IPS-18c (cell line): ENCODE results near the gene FAM168A.

Experiments used
- H3K4me3 ChIP-seq: 2 replicates; pipeline ENCODE4 v1.7.0; 2013; ENCODE audit warnings: low read depth, mild to moderate bottlenecking, low read length, moderate library complexity; ENCODE audit not compliant: insufficient read depth
- H3K9me3 ChIP-seq: one replicate; pipeline ENCODE4 v1.6.1; 2013; ENCODE audit warnings: mild to moderate bottlenecking, low read length, moderate library complexity; ENCODE audit not compliant: control insufficient read depth, insufficient read depth

Gene FAM168A

GRCh38 chr11:73395297-73396208 is 202.4 kb downstream of the FAM168A start:
- no peak overlapping the region for H3K4me3 ChIP-seq
- no peaks in the 10 kb centered on the region for H3K9me3 ChIP-seq

GRCh38 chr11:73394416-73395296 is 203.3 kb downstream of the FAM168A start:
- H3K4me3 ChIP-seq: no peak overlapping the region

DNA sequence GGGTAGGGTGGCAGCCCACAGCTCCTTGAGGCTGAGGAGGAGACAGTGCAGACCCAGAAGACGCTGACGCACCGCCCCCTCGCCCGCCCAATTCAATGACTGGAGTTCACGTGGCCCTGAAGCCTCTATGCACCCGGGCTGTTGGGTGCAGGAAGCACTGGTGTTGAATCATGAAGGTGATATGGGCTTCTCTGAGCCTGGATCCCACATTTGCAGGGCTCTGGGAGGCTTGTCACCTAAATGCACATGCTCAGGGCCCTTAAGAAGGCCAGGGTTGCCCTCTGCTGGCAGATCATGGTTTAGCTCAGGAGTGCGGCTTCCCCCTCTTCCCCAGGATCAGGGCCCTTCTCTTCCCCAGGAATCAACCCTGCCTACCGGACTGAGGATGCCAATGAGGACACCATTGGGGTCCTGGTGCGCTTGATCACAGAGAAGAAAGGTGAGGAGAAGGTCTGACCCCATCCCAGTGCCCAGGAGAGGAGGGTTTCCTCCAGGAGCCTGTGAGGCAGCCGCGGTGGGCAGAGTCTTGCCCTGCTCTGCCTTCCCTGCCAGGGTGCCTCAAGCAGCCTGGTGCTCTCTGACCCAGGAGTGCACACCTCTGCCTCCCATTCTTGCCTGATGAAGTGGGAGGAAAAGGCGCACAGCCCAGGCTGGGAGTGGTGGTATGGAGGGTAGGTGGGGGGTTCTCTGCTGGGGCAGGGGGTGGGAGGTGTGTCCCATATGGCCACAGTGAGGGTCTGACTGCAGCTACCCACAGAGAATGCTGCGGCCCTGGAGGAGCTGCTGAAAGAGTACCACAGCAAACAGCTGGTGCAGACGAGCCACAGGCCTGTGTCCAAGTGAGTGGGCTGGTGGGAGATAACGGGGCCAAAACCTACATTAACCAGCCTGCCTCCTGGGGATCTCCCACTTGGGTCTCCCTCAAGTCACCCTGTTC is 204.2 kb downstream of the FAM168A start:
- Histone ChIP-seq H3K9me3 (no peaks in the 10 kb centered on the region), H3K4me3 (no peak overlapping the region; the same call in 1 of the 2 replicates)

More at GRCh38 chr11:73394416-73395296, 203.3 kb downstream of the FAM168A start:
- no peaks in the 10 kb centered on the region for H3K9me3 ChIP-seq

GRCh38 chr11:73393011-73393380 is 204.9 kb downstream of the FAM168A start:
- H3K9me3 ChIP-seq: no peaks in the 10 kb centered on the region
- H3K4me3 ChIP-seq: no peak overlapping the region; the same call in 1 of the 2 replicates

DNA sequence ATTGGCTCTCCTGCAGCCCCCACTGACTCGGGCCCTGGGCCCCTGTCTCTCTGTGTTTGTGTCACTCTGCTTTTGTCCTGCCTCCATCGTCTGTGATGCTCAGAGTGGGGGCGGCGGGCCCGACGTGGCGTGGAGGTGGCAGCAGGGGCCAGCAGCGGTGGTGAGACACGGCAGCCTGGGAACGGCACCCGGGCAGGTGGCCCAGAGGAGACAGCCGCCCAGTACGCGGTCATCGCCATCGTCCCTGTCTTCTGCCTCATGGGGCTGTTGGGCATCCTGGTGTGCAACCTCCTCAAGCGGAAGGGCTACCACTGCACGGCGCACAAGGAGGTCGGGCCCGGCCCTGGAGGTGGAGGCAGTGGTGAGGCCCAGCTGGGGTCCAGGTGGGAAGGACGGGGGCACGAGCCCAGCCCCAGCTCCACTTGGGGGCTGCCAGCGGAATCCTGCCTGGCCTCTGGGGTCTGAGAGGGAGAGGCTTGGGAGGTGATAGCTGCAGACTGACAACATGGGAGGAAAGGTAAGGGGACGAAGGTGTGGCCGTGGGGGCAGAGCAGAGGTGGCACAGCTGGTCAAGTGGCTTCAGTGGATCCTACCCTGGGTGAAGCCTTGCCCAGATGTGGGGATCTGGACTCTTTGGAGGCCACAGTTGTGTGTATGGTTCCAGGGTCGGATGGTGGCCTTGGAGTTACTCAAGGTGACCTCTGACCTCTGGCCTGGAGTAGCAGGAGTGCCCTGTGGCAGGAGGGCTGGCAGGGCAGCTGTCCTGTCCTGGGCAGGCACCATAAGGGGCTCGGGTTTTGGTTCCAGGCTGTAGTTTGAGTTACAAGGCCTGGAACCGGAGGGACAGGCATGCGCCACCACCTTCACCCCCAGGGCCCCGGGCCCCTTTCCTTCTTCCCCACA is 205.6 kb downstream of the FAM168A start:
- no peak overlapping the region for H3K4me3 ChIP-seq
- H3K9me3 ChIP-seq: no peaks in the 10 kb centered on the region

DNA sequence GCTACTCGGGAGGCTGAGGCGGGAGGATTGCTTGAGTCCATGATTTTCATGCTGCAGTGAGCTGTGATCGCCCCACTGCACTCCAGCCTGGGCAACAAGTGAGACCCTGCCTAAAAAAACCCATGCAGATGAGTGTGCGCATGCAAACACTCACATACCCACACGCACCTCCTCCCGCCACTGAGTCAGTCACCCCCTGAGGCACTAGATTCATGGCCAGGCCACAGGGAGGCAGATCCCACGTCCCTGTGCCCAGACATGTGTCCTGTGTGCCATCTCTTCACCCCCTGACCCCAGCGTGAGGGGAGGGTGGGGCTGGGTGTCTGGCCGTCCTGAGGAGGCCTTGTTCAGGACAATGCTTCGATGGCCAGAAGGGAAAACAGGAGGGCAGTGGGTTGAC is 206.2 kb downstream of the FAM168A start:
- Histone ChIP-seq H3K9me3 (no peaks in the 10 kb centered on the region), H3K4me3 (no peak overlapping the region)

- H3K4me3 ChIP-seq: no peak overlapping the region
- H3K9me3 ChIP-seq: no peaks in the 10 kb centered on the region
These were observed 207.0 kb downstream of the FAM168A start for GRCh38 chr11:73390601-73391565.

GRCh38 chr11:73389916-73390315 is 208.0 kb downstream of the FAM168A start:
- no peaks in the 10 kb centered on the region for H3K9me3 ChIP-seq
- no peak overlapping the region for H3K4me3 ChIP-seq

- no peak overlapping the region for H3K4me3 ChIP-seq
These were observed 208.8 kb downstream of the FAM168A start for GRCh38 chr11:73389134-73389525.

DNA sequence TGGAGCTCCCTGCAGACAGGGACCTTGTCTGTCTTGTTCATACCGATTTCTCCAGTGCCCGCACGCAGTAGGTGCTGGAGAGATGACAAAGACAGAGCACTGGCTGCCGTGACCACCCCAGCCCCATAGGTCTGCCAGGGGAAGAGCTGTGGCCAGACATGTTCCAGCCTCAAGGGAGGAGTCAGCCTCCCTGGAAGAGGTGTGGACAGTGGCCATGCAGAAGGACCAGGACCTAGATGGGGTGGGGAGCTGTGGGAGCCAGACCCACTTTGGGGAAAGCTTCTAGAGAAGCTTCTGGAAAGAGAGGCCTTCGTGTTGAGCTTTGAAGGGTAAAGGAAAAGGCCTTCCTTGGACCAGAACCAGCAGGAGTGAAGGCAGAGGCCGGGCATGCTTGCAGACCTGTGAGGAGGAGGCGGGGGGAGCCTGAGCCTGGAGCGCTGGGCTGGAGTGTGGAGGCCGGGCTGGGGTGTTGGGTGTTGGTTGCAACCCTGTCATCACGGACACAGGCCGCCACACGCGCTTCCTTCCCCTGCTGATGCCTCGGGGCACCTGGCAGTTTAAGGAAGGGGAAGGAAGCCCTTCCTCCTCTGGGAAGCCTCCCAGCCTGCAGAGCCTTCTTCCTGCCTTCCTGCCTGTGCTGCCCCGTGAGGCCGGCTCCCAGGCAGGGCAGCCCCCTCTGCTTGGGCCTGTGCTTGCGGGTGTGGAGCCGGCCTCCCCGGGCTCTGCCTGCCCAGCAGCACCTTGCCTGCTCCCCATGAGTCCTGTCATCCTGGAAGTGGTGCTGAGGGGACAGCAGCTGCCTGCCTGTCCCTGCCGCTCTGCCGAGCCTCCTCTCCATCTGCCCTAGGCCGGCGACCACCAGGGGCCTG is 209.4 kb downstream of the FAM168A start:
- H3K4me3 ChIP-seq: no peak overlapping the region
- no peaks in the 10 kb centered on the region for H3K9me3 ChIP-seq

More at GRCh38 chr11:73389134-73389525, 208.8 kb downstream of the FAM168A start:
- no peaks in the 10 kb centered on the region for H3K9me3 ChIP-seq

DNA sequence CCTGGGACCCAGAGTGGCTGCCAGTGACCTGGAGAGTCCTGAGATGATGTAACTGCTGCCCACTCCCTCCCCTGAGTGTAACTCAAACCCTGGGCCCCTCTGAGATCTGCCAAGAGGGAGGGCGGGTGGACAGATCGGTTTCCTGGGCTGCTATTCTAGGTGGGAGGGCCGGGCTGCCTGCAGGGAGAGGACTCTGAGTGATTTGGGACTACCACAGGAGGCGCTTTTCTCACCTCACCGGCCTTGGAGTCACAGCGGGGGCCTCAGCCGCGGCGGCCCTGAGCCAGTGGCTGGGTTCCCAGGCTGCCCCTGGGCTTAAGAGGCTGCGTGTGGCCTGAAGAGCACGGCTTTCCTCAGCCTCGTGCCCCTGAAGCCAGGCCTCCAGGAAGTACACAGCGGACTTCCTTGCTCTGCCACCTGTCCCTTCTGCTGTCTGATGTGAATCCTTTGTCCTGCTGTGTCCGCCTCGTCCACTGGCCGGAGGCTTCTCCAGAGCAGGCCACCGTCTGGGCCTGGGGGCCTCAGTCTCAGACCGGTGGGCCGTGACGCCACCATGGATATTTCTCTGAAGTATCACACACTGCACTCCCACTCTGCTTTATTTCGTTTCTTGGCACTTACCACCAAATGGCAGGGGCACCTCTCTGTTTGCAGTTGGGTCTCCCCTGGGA is 210.2 kb downstream of the FAM168A start:
- Histone ChIP-seq H3K4me3 (no peak overlapping the region), H3K9me3 (no peaks in the 10 kb centered on the region)

GRCh38 chr11:73386546-73386945 is 211.4 kb downstream of the FAM168A start:
- no peaks in the 10 kb centered on the region for H3K9me3 ChIP-seq
- H3K4me3 ChIP-seq: no peak overlapping the region

- Histone ChIP-seq H3K4me3 (no peak overlapping the region), H3K9me3 (no peaks in the 10 kb centered on the region)
These were observed 211.9 kb downstream of the FAM168A start for GRCh38 chr11:73386016-73386415.
